GM18870 (cell line): ENCODE data around the gene RABGGTA.
A peak's percentile ranks its signal among the peaks of the same experiment; 100 is the strongest.

ENCODE experiments used
- ATAC-seq: cut with Tn5 transposase; IDR thresholded peaks from one replicate; pipeline ENCODE4 v1.9.1; 2021; ENCODE audit warnings: moderate library complexity; ENCODE audit not compliant: unreplicated experiment

RABGGTA gene

GRCh38 chr14:24304019-24304387 is 32.6 kb upstream of the RABGGTA start:
- no peak for ATAC-seq

GRCh38 chr14:24300326-24300980 is 29.1 kb upstream of the RABGGTA start:
- no peak for ATAC-seq

- ATAC-seq: peak; percentile 54
Measured at GRCh38 chr14:24299255-24300191, 28.1 kb upstream of the RABGGTA start, which contains the start of the genes DHRS1 and NOP9. TSS of gene DHRS1 (minus strand) at chr14:24299780. CDS start at chr14:24299106, 674 bp downstream. TSS of gene NOP9 (plus strand) at chr14:24299850. CDS start at chr14:24299955, 105 bp downstream.

GRCh38 chr14:24298892-24299254 is 27.5 kb upstream of the RABGGTA start:
- no peak for ATAC-seq

- no peak for ATAC-seq
Measured at GRCh38 chr14:24297190-24297964, 26.0 kb upstream of the RABGGTA start.

- ATAC-seq: peak; percentile 49
Measured at GRCh38 chr14:24296341-24297157, 25.2 kb upstream of the RABGGTA start.

- no peak for ATAC-seq
Measured at GRCh38 chr14:24293525-24293924, 22.1 kb upstream of the RABGGTA start.

GRCh38 chr14:24292118-24292807 is 20.9 kb upstream of the RABGGTA start:
- no peak for ATAC-seq

- no peak for ATAC-seq
Measured at GRCh38 chr14:24291446-24292117, 20.2 kb upstream of the RABGGTA start.

- no peak for ATAC-seq
Measured at GRCh38 chr14:24290746-24291145, 19.3 kb upstream of the RABGGTA start.

GRCh38 chr14:24289649-24290280 is 18.4 kb upstream of the RABGGTA start:
- no peak for ATAC-seq

- ATAC-seq: no peak
Measured at GRCh38 chr14:24286996-24287395, 15.6 kb upstream of the RABGGTA start.

- no peak for ATAC-seq
Measured at GRCh38 chr14:24285351-24285750, 14.0 kb upstream of the RABGGTA start.

- ATAC-seq: no peak
Measured at GRCh38 chr14:24284501-24285035, 13.2 kb upstream of the RABGGTA start.

GRCh38 chr14:24283796-24284460 is 12.5 kb upstream of the RABGGTA start:
- no peak for ATAC-seq

GRCh38 chr14:24282736-24283135 is 11.3 kb upstream of the RABGGTA start:
- no peak for ATAC-seq

- no peak for ATAC-seq
Measured at GRCh38 chr14:24281636-24282035, 10.2 kb upstream of the RABGGTA start.
